Mesenchymal stem cell (in vitro differentiated cells and primary cell): Measurements from ENCODE around the gene RANBP17.

Experiments
- DNase-seq: peaks from one replicate; pipeline ENCODE4 v3.0.0-alpha.2; 2013
- H2AFZ ChIP-seq: one replicate; pipeline ENCODE4 v1.6.1; 2013; ENCODE audit warnings: low read depth, mild to moderate bottlenecking, control low read depth, inconsistent platforms, low read length, moderate library complexity
- H2AK5ac ChIP-seq: 2 replicates; pipeline ENCODE4 v1.6.1; 2013; ENCODE audit warnings: low read length, moderate library complexity, mild to moderate bottlenecking, inconsistent platforms; ENCODE audit not compliant: severe bottlenecking
- H2BK120ac ChIP-seq: one replicate; pipeline ENCODE4 v1.6.1; 2013; ENCODE audit warnings: low read depth, mild to moderate bottlenecking, inconsistent platforms, low read length, moderate library complexity
- H2BK12ac ChIP-seq, 2 experiments: one replicate each; pipeline ENCODE4 v1.6.1; 2013; ENCODE audit warnings: inconsistent platforms in 2 of 2, low read length in 2 of 2, mild to moderate bottlenecking in 2 of 2, moderate library complexity in 2 of 2, control low read depth in 1 of 2
- H2BK15ac ChIP-seq: one replicate; pipeline ENCODE4 v1.6.1; 2013; ENCODE audit warnings: mild to moderate bottlenecking, low read depth, inconsistent platforms; ENCODE audit not compliant: poor library complexity, severe bottlenecking
- H2BK5ac ChIP-seq: 2 replicates; pipeline ENCODE4 v1.6.1; 2013; ENCODE audit warnings: low read depth, mild to moderate bottlenecking, low read length, control low read depth, inconsistent platforms; ENCODE audit not compliant: poor library complexity, severe bottlenecking
- H3K14ac ChIP-seq, 2 experiments: one replicate each; pipeline ENCODE4 v1.6.1; 2013; ENCODE audit warnings: inconsistent platforms in 2 of 2, low read length in 2 of 2, control low read depth in 1 of 2, mild to moderate bottlenecking in 1 of 2, moderate library complexity in 1 of 2
- H3K18ac ChIP-seq, 2 experiments: one replicate each; pipeline ENCODE4 v1.6.1; 2013; ENCODE audit warnings: inconsistent platforms in 2 of 2, low read length in 2 of 2, control low read depth in 1 of 2, low read depth in 1 of 2, mild to moderate bottlenecking in 1 of 2
- H3K23ac ChIP-seq, 2 experiments: one replicate each; pipeline ENCODE4 v1.6.1; 2013; ENCODE audit warnings: inconsistent platforms in 2 of 2, low read length in 2 of 2, mild to moderate bottlenecking in 2 of 2, moderate library complexity in 2 of 2, control low read depth in 1 of 2
- H3K27ac ChIP-seq: 2 replicates; pipeline ENCODE4 v1.5.1; 2013; ENCODE audit warnings: mild to moderate bottlenecking, moderate library complexity, low read length, control low read depth, inconsistent platforms; ENCODE audit not compliant: poor library complexity, severe bottlenecking
- H3K27me3 ChIP-seq, 2 experiments: 2 replicates each; pipeline versions ENCODE4 v1.6.1 to v1.7.0; 2013; ENCODE audit warnings: low read length in 2 of 2, mild to moderate bottlenecking in 2 of 2, moderate library complexity in 2 of 2, control low read depth in 1 of 2, inconsistent platforms in 1 of 2; ENCODE audit not compliant: control insufficient read depth in 1 of 2, insufficient read depth in 1 of 2
- H3K36me3 ChIP-seq, 2 experiments: 2 replicates each; pipeline versions ENCODE4 v1.6.1 to v1.7.0; 2013; ENCODE audit warnings: low read length in 2 of 2, control low read depth in 1 of 2, inconsistent platforms in 1 of 2, low read depth in 1 of 2, mild to moderate bottlenecking in 1 of 2; ENCODE audit not compliant: insufficient read depth in 2 of 2, control insufficient read depth in 1 of 2
- H3K4ac ChIP-seq, 2 experiments: one replicate each; pipeline ENCODE4 v1.6.1; 2013; ENCODE audit warnings: inconsistent platforms in 2 of 2, low read length in 2 of 2, mild to moderate bottlenecking in 2 of 2, moderate library complexity in 2 of 2, control low read depth in 1 of 2, low read depth in 1 of 2
- H3K4me1 ChIP-seq: 2 replicates; pipeline ENCODE4 v1.6.1; 2013; ENCODE audit warnings: low read depth, low read length, control low read depth; ENCODE audit not compliant: control insufficient read depth, insufficient read depth
- H3K4me2 ChIP-seq: 2 replicates; pipeline ENCODE4 v1.6.1; 2013; ENCODE audit warnings: low read length, mild to moderate bottlenecking, inconsistent platforms; ENCODE audit not compliant: poor library complexity, severe bottlenecking
- H3K4me3 ChIP-seq, 2 experiments: 2 replicates each; pipeline versions ENCODE4 v1.5.1 to v1.7.0; 2013; ENCODE audit warnings: low read length in 2 of 2, mild to moderate bottlenecking in 2 of 2, control low read depth in 1 of 2, low read depth in 1 of 2; ENCODE audit not compliant: insufficient read depth in 1 of 2
- H3K79me1 ChIP-seq: replicated peaks from 2 replicates; pipeline ENCODE4 v1.6.1; 2013; ENCODE audit warnings: mild to moderate bottlenecking, control low read depth, low read length, inconsistent platforms; ENCODE audit not compliant: poor library complexity, severe bottlenecking
- H3K9ac ChIP-seq: 2 replicates; pipeline ENCODE4 v1.7.0; 2013; ENCODE audit warnings: mild to moderate bottlenecking, low read length, moderate library complexity
- H3K9me3 ChIP-seq: 2 replicates; pipeline ENCODE4 v1.7.0; 2013; ENCODE audit warnings: mild to moderate bottlenecking, low read length; ENCODE audit not compliant: control insufficient read depth
- H4K8ac ChIP-seq: one replicate; pipeline ENCODE4 v1.6.1; 2013; ENCODE audit warnings: inconsistent platforms, mild to moderate bottlenecking, low read length, moderate library complexity
- H4K91ac ChIP-seq: one replicate; pipeline ENCODE4 v1.6.1; 2013; ENCODE audit warnings: mild to moderate bottlenecking, low read length, inconsistent platforms
- WGBS: methylation state at CpG from one replicate; pipeline ENCODE4 v1.1.7; 2013; ENCODE audit warnings: mixed read lengths; 5-methylcytosine and 5-hydroxymethylcytosine counted together

RANBP17 gene

GRCh38 chr5:170892196-170892595 lies 30.4 kb downstream of the RANBP17 start:
- Histone ChIP-seq H2BK15ac (no peak overlapping the region), H3K4me3 (no peak overlapping the region), H3K14ac (no peak overlapping the region), H3K9me3 (no peaks in the 10 kb centered on the region), H2BK120ac (no peak overlapping the region), H3K36me3 (no peaks in the 10 kb centered on the region), H3K23ac (no peak overlapping the region), H4K91ac (no peak overlapping the region), H2AK5ac (no peak overlapping the region), H4K8ac (no peak overlapping the region), H2BK5ac (no peak overlapping the region), H2BK12ac (no peak overlapping the region), H3K18ac (no peak overlapping the region), H3K4me1 (no peaks in the 10 kb centered on the region), H3K4ac (no peak overlapping the region), H3K4me2 (no peak overlapping the region), H3K9ac (no peak overlapping the region), H3K79me1 (no peaks in the 10 kb centered on the region), H2AFZ (no peak overlapping the region), H3K27me3 (no peaks in the 10 kb centered on the region), H3K27ac (no peak overlapping the region)
- DNase-seq: peak; percentile 61
- WGBS: 0% methylated on average over 1 of the region's 2 CpGs

GRCh38 chr5:170894665-170895064 lies 32.8 kb downstream of the RANBP17 start:
- Histone ChIP-seq H3K4me2 (no peak overlapping the region), H2BK5ac (no peak overlapping the region), H2BK12ac (no peak overlapping the region), H3K4me3 (no peak overlapping the region), H2AK5ac (no peak overlapping the region), H2BK120ac (no peak overlapping the region), H3K27ac (no peak overlapping the region), H3K4ac (no peak overlapping the region), H4K8ac (no peak overlapping the region), H3K14ac (no peak overlapping the region), H3K9me3 (no peaks in the 10 kb centered on the region), H2BK15ac (no peak overlapping the region), H3K79me1 (no peaks in the 10 kb centered on the region), H3K23ac (no peak overlapping the region), H3K27me3 (no peaks in the 10 kb centered on the region), H2AFZ (no peak overlapping the region), H4K91ac (no peak overlapping the region), H3K9ac (no peak overlapping the region), H3K18ac (no peak overlapping the region), H3K4me1 (no peaks in the 10 kb centered on the region), H3K36me3 (no peaks in the 10 kb centered on the region)
- WGBS: 60% methylated on average over 1 of the region's 2 CpGs
- no peak for DNase-seq

- no peak overlapping the region for H2AFZ ChIP-seq
- H3K4me1 ChIP-seq: no peaks in the 10 kb centered on the region
- H3K23ac ChIP-seq: no peak overlapping the region
- no peak overlapping the region for H2BK12ac ChIP-seq
- 67% methylated on average over 9 of the region's 9 CpGs for WGBS
- no peak overlapping the region for H2BK15ac ChIP-seq
- H3K9ac ChIP-seq: no peak overlapping the region
- no peak for DNase-seq
- no peak overlapping the region for H3K18ac ChIP-seq
- no peak overlapping the region for H3K4ac ChIP-seq
- no peak overlapping the region for H4K8ac ChIP-seq
- no peak overlapping the region for H3K27ac ChIP-seq
- H2AK5ac ChIP-seq: no peak overlapping the region
- no peak overlapping the region for H3K4me2 ChIP-seq
- H4K91ac ChIP-seq: no peak overlapping the region
- no peak overlapping the region for H3K14ac ChIP-seq
- no peaks in the 10 kb centered on the region for H3K9me3 ChIP-seq
- no peak overlapping the region for H2BK5ac ChIP-seq
- H2BK120ac ChIP-seq: no peak overlapping the region
- H3K79me1 ChIP-seq: no peaks in the 10 kb centered on the region
- no peaks in the 10 kb centered on the region for H3K36me3 ChIP-seq
- no peak overlapping the region for H3K4me3 ChIP-seq
- no peaks in the 10 kb centered on the region for H3K27me3 ChIP-seq
Measured at GRCh38 chr5:170896779-170897178, 35.0 kb downstream of the RANBP17 start.

- H3K23ac ChIP-seq: no peak overlapping the region
- H2BK5ac ChIP-seq: no peak overlapping the region
- H2BK120ac ChIP-seq: no peak overlapping the region
- no peak overlapping the region for H4K91ac ChIP-seq
- no peak overlapping the region for H3K27ac ChIP-seq
- H2AFZ ChIP-seq: no peak overlapping the region
- no peak overlapping the region for H2BK12ac ChIP-seq
- H3K27me3 ChIP-seq: no peaks in the 10 kb centered on the region
- no peak overlapping the region for H3K9ac ChIP-seq
- H3K4me2 ChIP-seq: no peak overlapping the region
- WGBS: 84% methylated on average over 8 of the region's 8 CpGs
- H4K8ac ChIP-seq: no peak overlapping the region
- no peak overlapping the region for H2AK5ac ChIP-seq
- H3K4ac ChIP-seq: no peak overlapping the region
- H3K9me3 ChIP-seq: peaks cover 19% of the 10 kb centered on the region
- H3K36me3 ChIP-seq: peaks cover 0 to 3% of the 10 kb centered on the region in 2 experiments
- no peak for DNase-seq
- H3K14ac ChIP-seq: no peak overlapping the region
- no peak overlapping the region for H3K4me3 ChIP-seq
- peaks cover 2% of the 10 kb centered on the region for H3K79me1 ChIP-seq
- no peaks in the 10 kb centered on the region for H3K4me1 ChIP-seq
- no peak overlapping the region for H3K18ac ChIP-seq
- no peak overlapping the region for H2BK15ac ChIP-seq
Measured at GRCh38 chr5:170903075-170903474, 41.3 kb downstream of the RANBP17 start.
